Left ventricle myocardium inferior (tissue), 1 donor: ENCODE data around the gene P4HA1. TPM values are rescaled to one million over a fixed set of nuclear protein-coding genes. Genes with fewer than 3 reads are reported as not detected.

ENCODE experiments used
- DNase-seq: peaks from one replicate; pipeline ENCODE4 v3.0.0-alpha.2; 2020
- H3K27ac ChIP-seq: fragments of 200-600 bp; replicated peaks from 2 replicates; pipeline ENCODE4 v1.8.0; 2021
- H3K27me3 ChIP-seq: fragments of 200-600 bp; 2 replicates; pipeline ENCODE4 v1.8.0; 2021; ENCODE audit warnings: low read depth
- H3K36me3 ChIP-seq: fragments of 200-600 bp; 2 replicates; pipeline ENCODE4 v1.8.0; 2021
- H3K4me1 ChIP-seq: fragments of 200-600 bp; 2 replicates; pipeline ENCODE4 v1.8.0; 2021
- H3K4me3 ChIP-seq: fragments of 200-600 bp; 2 replicates; pipeline ENCODE4 v1.8.0; 2021; ENCODE audit warnings: mild to moderate bottlenecking, moderate library complexity
- H3K9me3 ChIP-seq: fragments of 200-600 bp; replicated peaks from 2 replicates; pipeline ENCODE4 v1.8.0; 2021
- CTCF ChIP-seq: fragments of 200-600 bp; IDR thresholded peaks from 2 replicates; pipeline ENCODE4 v1.8.0; 2021; ENCODE audit warnings: antibody characterized with exemption, mild to moderate bottlenecking, borderline replicate concordance
- intact Hi-C: fragments of 100-400 bp; cut with micrococcal nuclease; formaldehyde crosslinking; loops from one replicate; pipeline ENCODE4 v1.11.0; 2022
- total RNA-seq: library from RNA; stranded (reverse); fragmentation: NEBNext Ultra II Directional; extraction: Animal tissue kit (Norgen Biotek cat#: 25700); gene quantifications from one replicate; pipeline ENCODE4 v1.2.1, GENCODE V29; 2021
- donor health status: DM: no; HTN: yes; CAD: no; lungs with severe emphysema.

Gene P4HA1
- total RNA-seq, 1 donor from 2014 or later = 97.1 TPM

DNA sequence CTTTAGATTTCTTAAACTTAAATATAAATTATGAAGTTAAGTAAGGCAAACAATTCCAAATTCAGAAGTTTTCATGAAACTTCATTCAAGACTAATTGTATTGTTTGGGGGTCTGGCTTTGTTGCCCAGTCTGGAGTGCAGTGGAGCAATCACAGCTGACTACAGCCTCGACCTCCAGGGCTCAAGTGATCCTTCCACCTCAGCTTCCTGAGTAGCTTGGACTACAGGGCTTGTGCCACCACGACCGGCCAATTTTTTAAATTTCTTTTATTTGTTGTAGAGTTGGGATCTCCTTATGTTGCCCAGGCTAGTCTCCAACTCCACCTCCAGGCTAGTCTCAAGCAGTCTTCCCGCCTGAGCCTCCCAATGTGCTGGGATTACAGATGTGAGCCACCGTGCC is 12.5 kb downstream of the P4HA1 start:
- Histone ChIP-seq H3K27me3 (no peaks in the 10 kb centered on the region), H3K9me3 (no peaks in the 10 kb centered on the region), H3K4me1 (peaks cover 63% of the 10 kb centered on the region), H3K4me3 (no peak overlapping the region), H3K27ac (peak overlapping the region; percentile 27), H3K36me3 (peaks cover 6% of the 10 kb centered on the region)
- no peak for DNase-seq
- intact Hi-C loops = no loop called here
- no peak for TF ChIP-seq CTCF

- intact Hi-C loops = no loop called here
- Histone ChIP-seq H3K27me3 (no peaks in the 10 kb centered on the region), H3K36me3 (peaks cover 6% of the 10 kb centered on the region), H3K4me1 (peaks cover 53% of the 10 kb centered on the region), H3K9me3 (no peaks in the 10 kb centered on the region), H3K4me3 (no peak overlapping the region), H3K27ac (peak overlapping the region; percentile 27)
- TF ChIP-seq CTCF = no peak
- DNase-seq = no peak
Measured at GRCh38 chr10:73083221-73083620, 13.4 kb downstream of the P4HA1 start.

GRCh38 chr10:73079779-73080541 is 16.7 kb downstream of the P4HA1 start:
- no peaks in the 10 kb centered on the region for H3K9me3 ChIP-seq
- no peak for TF ChIP-seq CTCF
- DNase-seq = no peak
- H3K27me3 ChIP-seq = no peaks in the 10 kb centered on the region
- no peak overlapping the region for H3K27ac ChIP-seq
- H3K4me3 ChIP-seq = no peak overlapping the region
- H3K36me3 ChIP-seq = peaks cover 6% of the 10 kb centered on the region
- H3K4me1 ChIP-seq = peaks cover 69% of the 10 kb centered on the region
- intact Hi-C loops = no loop called here

- Histone ChIP-seq H3K4me3 (peak overlapping the region; percentile 50), H3K27me3 (no peaks in the 10 kb centered on the region), H3K27ac (peak overlapping the region; percentile 86), H3K36me3 (peaks cover 40% of the 10 kb centered on the region), H3K9me3 (no peaks in the 10 kb centered on the region), H3K4me1 (peaks cover 42% of the 10 kb centered on the region)
- TF ChIP-seq CTCF = no peak
- intact Hi-C loops = no loop called here
- DNase-seq = peak; percentile 47
Measured at GRCh38 chr10:73076360-73077183, 20.1 kb downstream of the P4HA1 start.

DNA sequence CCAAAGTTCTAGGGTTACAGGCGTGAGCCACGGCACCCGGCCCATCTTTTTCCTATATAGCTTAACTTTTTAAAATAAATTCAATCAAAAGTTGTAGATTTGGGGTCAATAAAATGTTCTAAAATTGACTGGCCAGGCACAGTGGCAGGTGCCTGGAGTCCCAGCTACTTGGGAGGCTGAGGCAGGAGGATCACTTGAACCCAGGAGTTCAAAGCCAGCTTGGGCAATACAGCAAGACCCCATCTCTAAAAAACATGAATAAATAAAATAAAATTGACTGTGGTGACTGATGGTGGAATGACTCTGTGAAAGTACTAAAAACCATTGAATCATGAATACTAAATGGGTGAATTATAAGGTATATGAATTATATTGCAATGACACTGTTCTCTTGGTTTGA is 20.8 kb downstream of the P4HA1 start:
- peaks cover 40% of the 10 kb centered on the region for H3K4me1 ChIP-seq
- H3K36me3 ChIP-seq = peaks cover 47% of the 10 kb centered on the region
- intact Hi-C loops = no loop called here
- DNase-seq = no peak
- H3K27ac ChIP-seq = peak overlapping the region; percentile 86
- peak overlapping the region; percentile 50 for H3K4me3 ChIP-seq
- H3K9me3 ChIP-seq = no peaks in the 10 kb centered on the region
- no peak for TF ChIP-seq CTCF
- H3K27me3 ChIP-seq = no peaks in the 10 kb centered on the region
